ENCODE measurements around the gene WTAP. TPM values are rescaled to one million over a fixed set of nuclear protein-coding genes. Genes with fewer than 3 reads are reported as not detected.

Gene WTAP
- total RNA-seq, 1 donor from 2014 or later, result 78.4 TPM

- Histone ChIP-seq H3K27ac (peak overlapping the region; percentile 12), H3K27me3 (ENCODE audit: low read depth) (no peaks in the 10 kb centered on the region), H3K4me1 (peaks cover 55% of the 10 kb centered on the region), H3K4me3 (no peak overlapping the region), H3K9me3 (no peaks in the 10 kb centered on the region), H3K36me3 (peaks cover 75% of the 10 kb centered on the region)
- no peak for TF ChIP-seq CTCF (IDR thresholded peaks at IDR 0.05)
- ATAC-seq, result no peak
- intact Hi-C loops (cut with DNase I), result no loop called here
- DNase-seq, result no peak
Measured at GRCh38 chr6:159680104-159680503, 47.2 kb upstream of the WTAP start.

DNA sequence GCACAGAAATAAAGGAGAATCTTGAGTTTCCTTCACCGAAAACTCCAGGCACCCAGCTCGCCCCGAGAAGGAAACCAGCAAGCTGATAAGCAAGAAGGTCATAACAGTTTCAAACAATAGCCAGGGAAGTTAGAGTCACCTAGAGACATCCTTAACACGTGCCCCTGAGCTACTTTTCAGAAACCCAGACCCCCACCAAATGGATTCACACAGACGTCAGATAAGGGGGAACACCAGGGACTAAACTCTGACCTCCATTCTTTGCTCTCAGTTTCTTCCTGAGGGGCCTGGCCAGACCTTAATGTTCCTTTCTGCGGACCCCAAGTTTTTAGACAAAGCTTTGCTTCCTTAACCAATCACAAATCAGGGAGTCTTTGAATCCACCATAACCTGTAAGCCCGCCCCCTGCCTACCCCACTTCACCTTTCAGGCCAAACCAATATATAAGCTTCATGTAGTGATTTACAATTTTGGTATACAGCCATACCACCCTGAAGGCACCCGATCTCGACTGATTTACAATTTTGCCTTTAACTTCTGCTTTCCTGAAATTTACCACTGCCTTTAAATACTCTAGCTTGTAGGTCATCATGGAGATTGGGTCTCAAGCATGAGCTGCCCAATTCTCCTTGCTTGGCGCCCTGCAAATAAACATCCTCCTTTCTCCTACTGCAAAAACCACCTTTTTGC, 46.0 kb upstream of the WTAP start:
- no peak overlapping the region for H3K27ac ChIP-seq
- H3K4me3 ChIP-seq, result no peak overlapping the region
- peaks cover 58% of the 10 kb centered on the region for H3K4me1 ChIP-seq
- intact Hi-C loops (cut with DNase I), result no loop called here
- TF ChIP-seq CTCF (IDR thresholded peaks at IDR 0.05), result no peak
- ATAC-seq (no peak), DNase-seq (no peak)
- H3K36me3 ChIP-seq, result peaks cover 87% of the 10 kb centered on the region
- H3K27me3 ChIP-seq (ENCODE audit: low read depth), result no peaks in the 10 kb centered on the region
- H3K9me3 ChIP-seq, result no peaks in the 10 kb centered on the region

DNA sequence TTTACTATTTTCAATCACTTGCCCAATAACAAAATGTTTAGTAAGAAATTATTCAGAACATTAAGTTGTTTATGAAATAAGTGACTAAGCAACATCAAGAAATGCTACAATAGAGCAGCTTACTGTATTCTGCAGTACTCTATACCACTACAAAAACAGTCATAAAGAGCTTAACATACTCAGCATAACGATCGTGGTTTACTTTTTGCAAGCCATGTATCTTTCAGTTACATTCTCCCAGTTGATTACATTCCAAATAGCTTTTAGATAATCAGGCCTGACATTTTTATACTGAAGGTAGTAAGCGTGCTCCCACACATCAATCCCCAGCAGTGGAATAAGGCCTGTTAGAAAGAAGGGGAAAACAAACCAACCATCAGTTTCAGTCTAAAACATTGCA, 45.0 kb upstream of the WTAP start:
- Histone ChIP-seq H3K27me3 (ENCODE audit: low read depth) (no peaks in the 10 kb centered on the region), H3K27ac (peak overlapping the region; percentile 65), H3K9me3 (no peaks in the 10 kb centered on the region), H3K36me3 (peaks cover 95% of the 10 kb centered on the region), H3K4me3 (no peak overlapping the region), H3K4me1 (peaks cover 68% of the 10 kb centered on the region)
- DNase-seq (no peak), ATAC-seq (no peak)
- intact Hi-C loops (cut with DNase I), result no loop called here
- TF ChIP-seq CTCF (IDR thresholded peaks at IDR 0.05), result no peak

DNA sequence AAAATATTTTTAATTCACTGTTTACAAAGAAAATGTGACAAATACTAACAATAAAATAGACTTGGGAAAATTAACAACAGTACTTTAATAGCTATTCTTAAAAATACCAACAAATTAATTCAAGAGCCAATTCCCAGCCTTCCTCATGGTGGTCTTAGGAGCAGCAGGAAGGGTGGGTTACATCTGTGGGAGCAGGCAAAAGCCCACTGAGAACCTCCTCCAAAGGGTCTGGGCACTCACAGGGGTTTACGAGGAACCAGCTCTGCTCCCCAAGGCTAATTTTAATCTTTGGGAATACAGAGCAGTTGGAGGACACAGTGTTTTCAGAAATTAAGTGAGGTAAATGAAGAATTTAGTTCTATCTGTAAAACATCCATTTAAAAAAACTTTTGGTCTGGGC, 44.5 kb upstream of the WTAP start:
- no peak for ATAC-seq
- intact Hi-C loops (cut with DNase I), result no loop called here
- Histone ChIP-seq H3K27me3 (ENCODE audit: low read depth) (no peaks in the 10 kb centered on the region), H3K4me1 (peaks cover 69% of the 10 kb centered on the region), H3K9me3 (no peaks in the 10 kb centered on the region), H3K4me3 (no peak overlapping the region), H3K27ac (peak overlapping the region; percentile 65), H3K36me3 (peaks cover 95% of the 10 kb centered on the region)
- no peak for TF ChIP-seq CTCF (IDR thresholded peaks at IDR 0.05)
- DNase-seq, result no peak

- DNase-seq (no peak), ATAC-seq (no peak)
- Histone ChIP-seq H3K9me3 (no peaks in the 10 kb centered on the region), H3K4me1 (peaks cover 69% of the 10 kb centered on the region), H3K36me3 (peaks cover 93% of the 10 kb centered on the region), H3K27me3 (ENCODE audit: low read depth) (no peaks in the 10 kb centered on the region), H3K4me3 (no peak overlapping the region), H3K27ac (peak overlapping the region; percentile 39)
- no peak for TF ChIP-seq CTCF (IDR thresholded peaks at IDR 0.05)
- intact Hi-C loops (cut with DNase I), result no loop called here
Measured at GRCh38 chr6:159684013-159684304, 43.3 kb upstream of the WTAP start.

Measured in lower lobe of right lung (tissue), 2 donors.